ENCODE measurements around the gene SUMF1. TPM values are rescaled to one million over a fixed set of nuclear protein-coding genes. Genes with fewer than 3 reads are reported as not detected.
"Not testable (repeated sequence)": the region's sequence is repeated elsewhere in the genome, so short reads cannot be mapped to it uniquely, and the experiment has no call there.

The SUMF1 gene
- total RNA-seq, 1 donor from 2014 or later: 61.2 TPM

DNA sequence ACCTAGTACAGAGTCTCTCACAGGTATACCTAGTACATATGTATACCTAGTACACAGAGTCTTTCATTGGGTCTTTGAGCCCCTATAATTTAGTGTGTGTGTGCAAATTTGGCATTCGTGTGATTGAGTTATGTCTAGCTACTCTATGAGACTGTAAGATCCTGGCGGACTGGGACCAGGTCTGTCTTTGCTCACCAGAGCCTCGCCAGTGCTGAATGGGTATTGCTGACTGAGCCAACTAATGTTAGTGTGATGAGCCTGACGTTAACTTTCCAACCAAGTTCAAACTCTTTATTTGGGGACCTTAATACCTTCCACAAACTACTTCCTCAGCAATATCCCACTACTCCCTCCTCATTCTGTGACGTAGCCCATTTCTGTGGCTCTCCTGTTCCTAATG, 128.3 kb downstream of the SUMF1 start:
- no peak for DNase-seq (ENCODE audit: low read depth, low spot score)

- DNase-seq (ENCODE audit: low read depth, low spot score): no peak
Observed at GRCh38 chr3:4336850-4337546, 130.1 kb downstream of the SUMF1 start.

GRCh38 chr3:4335840-4336562, 131.1 kb downstream of the SUMF1 start:
- DNase-seq (ENCODE audit: low read depth, low spot score): no peak

DNA sequence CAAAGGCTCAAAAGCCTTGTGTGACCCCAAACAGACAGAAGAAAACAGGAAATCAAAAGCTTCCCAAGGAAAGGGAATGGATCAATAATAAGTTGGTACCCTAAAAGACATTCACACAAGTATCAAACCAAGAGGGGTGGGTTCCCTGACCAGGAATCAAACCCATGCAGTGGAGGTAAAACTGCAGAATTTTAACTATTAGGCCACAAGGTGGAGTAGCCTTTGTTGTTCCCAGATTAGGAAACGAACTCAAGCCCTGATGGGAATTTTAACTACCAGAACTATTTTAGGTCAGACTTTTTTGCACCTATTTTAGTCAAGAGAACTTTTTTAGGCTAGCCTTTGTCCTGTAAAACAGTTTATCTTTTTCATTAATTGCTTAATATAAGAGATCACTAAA, 132.5 kb downstream of the SUMF1 start:
- DNase-seq (ENCODE audit: low read depth, low spot score): no peak

DNA sequence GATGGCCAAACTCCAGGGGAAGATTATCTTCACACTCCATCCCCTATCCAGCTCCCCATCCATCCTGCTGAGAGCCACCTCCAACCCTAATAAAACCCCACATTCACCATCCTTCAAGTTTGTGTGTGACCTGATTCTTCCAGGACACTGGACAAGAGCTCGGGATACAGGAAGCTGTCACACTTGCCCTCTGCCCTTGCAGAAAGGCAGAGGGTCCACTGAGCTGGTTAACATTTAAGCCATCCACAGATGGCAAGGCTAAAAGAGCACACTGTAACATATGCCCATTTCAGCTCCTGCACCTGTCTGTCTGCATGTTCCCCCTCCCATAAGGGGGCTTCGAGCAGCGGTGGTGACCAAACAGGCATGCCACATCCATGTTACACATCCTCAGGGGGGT, 134.1 kb downstream of the SUMF1 start:
- no peak for DNase-seq (ENCODE audit: low read depth, low spot score)

DNA sequence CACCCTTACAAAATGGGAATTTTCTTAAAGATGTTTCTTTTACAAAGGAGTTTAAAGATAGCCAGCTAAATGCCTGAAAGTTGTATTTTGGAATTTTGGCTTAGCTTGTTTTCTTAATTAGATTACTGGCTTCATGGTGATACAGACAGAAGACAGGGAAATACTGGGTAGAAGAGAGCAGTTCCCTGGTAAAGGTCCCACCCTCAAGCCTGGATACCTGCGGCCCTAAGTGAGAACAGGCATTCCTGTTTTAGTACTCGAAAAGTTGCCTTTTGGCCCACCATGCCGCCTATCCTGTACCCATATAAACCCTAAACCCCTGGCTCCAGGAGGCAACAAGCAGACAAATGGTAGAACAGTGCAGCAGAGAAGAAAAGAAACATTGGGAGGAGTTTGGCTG, 134.5 kb downstream of the SUMF1 start:
- DNase-seq (ENCODE audit: low read depth, low spot score): no peak

GRCh38 chr3:4332111-4332510, 135.0 kb downstream of the SUMF1 start:
- DNase-seq (ENCODE audit: low read depth, low spot score): no peak

DNA sequence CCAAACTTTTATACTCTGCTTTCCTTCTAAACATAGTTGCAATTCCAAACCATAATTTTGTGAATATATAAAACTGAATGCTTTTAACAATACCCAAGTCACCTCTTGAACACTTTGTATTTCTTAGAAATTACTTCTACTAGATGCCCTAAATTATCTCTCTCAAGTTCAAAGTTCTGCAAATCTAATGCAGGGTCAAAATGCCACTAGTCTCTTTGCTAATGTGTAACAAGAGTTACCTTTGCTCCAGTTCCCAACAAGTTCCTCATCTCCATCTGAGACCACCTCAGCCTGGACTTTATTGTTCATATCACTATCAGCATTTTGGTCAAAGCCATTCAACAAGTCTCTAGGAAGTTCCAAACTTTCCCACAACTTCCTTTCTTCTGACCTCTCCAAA, 137.3 kb downstream of the SUMF1 start:
- not testable (repeated sequence) for DNase-seq (ENCODE audit: low read depth, low spot score)

- no peak for DNase-seq (ENCODE audit: low read depth, low spot score)
Observed at GRCh38 chr3:4326868-4327267, 140.2 kb downstream of the SUMF1 start.

DNA sequence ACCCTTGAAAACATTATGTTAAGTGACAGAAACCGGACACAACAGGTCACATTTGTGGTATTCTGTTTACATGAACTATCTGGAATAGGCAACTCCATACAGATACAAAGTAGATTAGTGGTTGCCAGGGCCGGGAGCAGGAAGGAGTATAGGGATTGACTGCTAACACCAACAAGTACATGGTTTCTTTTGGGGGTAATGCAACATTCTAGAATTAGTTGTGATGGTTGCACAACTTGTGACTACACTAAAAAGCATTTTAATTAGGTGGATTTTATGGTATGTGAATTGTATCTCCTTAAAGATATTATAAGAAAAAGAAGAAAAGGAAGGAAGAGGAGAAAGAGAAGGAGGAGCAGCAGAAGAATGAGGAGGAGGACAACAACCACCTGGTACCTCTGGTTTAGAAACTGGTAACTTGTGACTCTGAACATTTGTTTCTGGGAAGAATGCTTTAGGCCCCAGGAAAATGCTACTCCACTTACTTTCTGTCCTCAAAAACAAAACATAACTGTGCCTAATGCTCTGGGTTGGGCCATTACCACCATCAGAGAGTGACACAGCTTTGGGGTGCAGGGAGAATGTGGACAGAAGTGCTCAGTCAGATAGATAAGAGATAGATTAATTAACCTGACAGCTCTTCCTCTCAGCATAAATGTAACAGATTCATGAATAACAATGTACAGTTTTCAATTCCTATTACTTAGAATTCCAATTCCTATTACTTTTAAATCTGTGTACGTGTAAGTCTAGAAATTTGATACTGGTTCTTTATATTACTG, 143.6 kb downstream of the SUMF1 start:
- DNase-seq (ENCODE audit: low read depth, low spot score): no peak

DNA sequence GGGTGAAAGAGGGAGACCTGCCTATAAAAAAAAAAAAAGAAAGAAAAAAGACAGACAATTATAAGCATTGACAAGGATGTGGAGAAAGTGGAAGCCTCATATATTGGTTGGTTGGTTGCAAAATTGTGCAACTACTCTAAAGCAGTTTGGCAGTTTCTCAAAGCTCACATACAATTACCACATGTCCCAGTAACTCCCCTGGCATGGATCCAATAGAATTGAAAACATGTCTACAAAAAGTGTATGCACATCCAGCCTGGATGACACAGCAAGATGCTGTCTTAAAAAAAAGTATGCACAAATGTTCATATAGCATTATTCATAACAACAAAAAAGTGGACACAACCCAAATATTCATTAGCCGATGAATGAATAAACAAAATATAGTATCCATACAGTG, 144.4 kb downstream of the SUMF1 start:
- DNase-seq (ENCODE audit: low read depth, low spot score): no peak

DNA sequence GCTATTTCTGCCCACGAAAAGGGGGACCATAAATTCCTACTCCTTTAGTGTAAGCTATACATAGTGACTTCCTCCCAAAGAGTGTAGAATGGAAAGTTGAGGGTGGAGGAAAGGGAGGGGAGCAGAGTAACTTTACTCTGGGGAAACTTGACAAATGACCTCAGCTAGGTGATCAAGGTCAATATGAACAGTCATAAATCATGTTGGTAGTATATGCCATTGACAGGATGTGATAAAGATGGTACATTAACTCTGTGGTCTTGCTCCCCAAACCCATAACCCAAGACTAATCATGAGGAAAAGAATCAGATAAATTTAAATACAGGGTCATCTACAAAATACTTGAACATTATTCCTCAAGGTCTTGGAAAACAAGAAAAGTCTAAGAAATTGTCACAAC, 145.3 kb downstream of the SUMF1 start:
- DNase-seq (ENCODE audit: low read depth, low spot score): no peak

- DNase-seq (ENCODE audit: low read depth, low spot score): no peak
Observed at GRCh38 chr3:4320096-4320911, 146.8 kb downstream of the SUMF1 start.

DNA sequence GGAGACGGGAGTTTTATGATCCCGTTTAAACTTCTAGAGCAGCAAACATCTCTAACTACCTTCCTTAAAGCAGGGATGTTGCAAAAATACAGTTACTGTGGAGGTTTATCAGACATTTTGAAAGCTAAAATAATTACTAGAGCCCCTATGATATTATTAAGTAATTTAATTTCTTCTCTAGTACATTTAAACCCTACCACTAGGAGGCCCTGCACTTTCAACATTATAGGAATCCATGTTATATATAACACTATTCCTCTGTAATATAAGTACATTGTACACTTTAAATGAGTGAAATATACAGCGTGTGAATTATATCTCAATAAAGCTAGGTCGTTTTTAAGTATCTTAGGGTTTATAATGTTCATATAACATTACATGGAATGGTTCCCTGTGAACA, 152.4 kb downstream of the SUMF1 start:
- DNase-seq (ENCODE audit: low read depth, low spot score): no peak

DNA sequence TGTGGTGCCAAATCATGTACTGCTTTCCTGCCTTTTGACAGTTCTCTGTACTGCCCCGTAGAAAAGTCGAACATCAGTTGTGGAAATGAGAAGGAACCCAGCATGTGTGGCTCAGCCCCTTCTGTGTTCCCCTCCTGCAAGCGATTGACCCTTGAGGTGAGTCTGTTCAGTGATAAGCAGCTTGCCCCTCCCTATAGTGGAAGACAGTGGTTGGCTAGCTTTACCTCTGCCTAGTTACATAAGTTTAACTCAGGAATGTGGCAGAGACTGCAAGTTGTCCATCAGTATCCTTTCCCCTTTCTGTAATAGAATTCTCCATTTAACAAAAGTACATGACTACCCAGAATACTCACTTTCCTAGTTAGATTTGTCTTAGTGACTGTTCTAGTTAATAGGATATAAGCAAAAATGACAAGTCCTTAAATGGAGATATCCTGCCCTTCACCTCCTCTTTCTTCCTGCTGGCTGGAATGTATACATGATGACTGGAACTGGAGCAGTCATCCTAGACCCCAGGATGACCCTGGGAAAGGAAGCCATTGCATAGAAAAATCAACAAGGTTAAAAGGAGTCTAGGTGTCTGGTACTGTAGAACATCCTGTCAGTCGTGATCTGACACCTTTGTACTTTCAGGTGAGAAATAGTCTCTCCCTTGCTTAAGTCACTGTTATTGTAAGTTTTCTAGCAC, 153.3 kb downstream of the SUMF1 start:
- DNase-seq (ENCODE audit: low read depth, low spot score): no peak

DNA sequence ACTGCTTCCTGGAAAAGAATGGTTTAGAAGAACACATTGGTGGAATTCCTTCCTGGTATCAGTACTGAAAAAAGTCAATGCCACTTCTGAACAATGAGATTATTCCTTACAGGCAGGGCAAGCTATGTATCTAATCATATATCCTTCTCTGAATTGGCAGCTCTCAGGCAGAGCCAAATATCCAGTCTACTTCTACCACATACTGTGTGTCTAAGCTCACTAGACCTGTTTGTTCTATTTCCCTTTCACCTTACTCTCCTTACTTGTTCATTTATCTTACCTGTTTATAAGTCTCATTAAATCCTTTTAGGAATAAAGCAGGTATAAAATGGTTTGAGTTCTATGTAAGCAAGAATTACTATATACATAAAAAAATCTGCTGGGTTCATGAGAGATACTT, 155.6 kb downstream of the SUMF1 start:
- no peak for DNase-seq (ENCODE audit: low read depth, low spot score)

Other genes starting within 250 kb of the SUMF1 start
- gene SETMAR, start 163.9 kb downstream of the SUMF1 start, total RNA-seq: 7.2 and 13.7 TPM in 2 replicates
- gene ITPR1, start 26.1 kb upstream of the SUMF1 start, total RNA-seq: 15.2 and 20.1 TPM in 2 replicates

Measured in pulmonary artery endothelial cell (primary cell).